Measurements from ENCODE around the gene MED12. TPM values are rescaled to one million over a fixed set of nuclear protein-coding genes. Genes with fewer than 3 reads are reported as not detected.
A peak's percentile ranks its signal among the peaks of the same experiment; 100 is the strongest.
"Not testable (repeated sequence)": the region's sequence is repeated elsewhere in the genome, so short reads cannot be mapped to it uniquely, and the experiment has no call there.

MED12 gene
- total RNA-seq, 1 donor from 2014 or later, result 18.3 TPM

DNA sequence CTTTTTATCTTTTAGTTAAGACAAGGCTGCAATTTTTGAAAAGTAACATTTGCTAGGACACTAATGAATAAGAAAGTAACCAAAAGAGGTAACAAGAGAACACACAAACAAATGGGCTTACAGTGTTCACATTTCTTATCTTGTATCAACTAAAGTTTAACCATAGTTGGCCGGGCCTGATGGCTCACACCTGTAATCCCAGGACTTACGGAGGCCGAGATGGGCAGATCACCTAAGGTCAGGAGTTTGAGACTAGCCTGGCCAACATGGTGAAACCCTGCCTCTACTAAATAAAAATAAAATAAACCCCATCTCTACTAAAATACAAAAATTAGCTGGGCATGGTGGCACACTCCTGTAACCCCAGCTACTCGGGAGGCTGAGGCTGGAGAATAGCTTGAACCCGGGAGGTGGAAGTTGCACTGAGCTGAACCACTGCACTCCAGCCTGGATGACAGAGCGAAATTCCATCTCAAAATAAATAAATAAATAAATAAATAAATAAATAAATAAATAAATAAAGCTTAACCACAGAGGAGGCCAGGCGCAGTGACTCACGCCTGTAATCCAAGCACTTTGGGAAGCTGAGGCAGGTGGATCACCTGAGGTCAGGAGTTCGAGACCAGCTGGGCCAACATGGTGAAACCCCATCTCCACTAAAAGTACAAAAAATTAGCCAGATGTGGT is 62.3 kb downstream of the MED12 start:
- ATAC-seq (ENCODE audit: poor library complexity); intact Hi-C loops (cut with DNase I); DNase-seq: not testable (repeated sequence)

DNA sequence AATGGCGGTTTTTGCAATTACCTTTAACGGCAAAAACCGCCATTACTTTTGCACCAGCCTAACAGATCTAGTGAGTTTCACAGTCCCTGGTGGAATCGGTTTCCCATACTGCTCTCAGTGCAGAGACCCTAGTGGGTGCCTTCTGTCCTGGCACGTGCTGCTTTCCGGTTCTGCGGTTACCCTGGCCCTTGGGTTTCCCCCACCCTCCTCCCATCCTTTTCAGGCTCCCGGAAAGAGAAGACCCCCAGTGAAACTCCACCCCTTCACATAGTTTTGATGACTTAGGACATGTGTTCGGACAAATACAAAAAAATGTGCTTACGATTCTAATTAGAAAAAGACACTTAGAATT is 63.1 kb downstream of the MED12 start:
- ATAC-seq (ENCODE audit: poor library complexity) (peak; percentile 12), DNase-seq (no peak)
- intact Hi-C loops (cut with DNase I), result no loop called here

GRCh38 chrX:71181910-71182799 is 63.8 kb downstream of the MED12 start:
- ATAC-seq (ENCODE audit: poor library complexity), result peak; percentile 94
- intact Hi-C loops (cut with DNase I), result no loop called here

GRCh38 chrX:71182871-71183270 is 64.5 kb downstream of the MED12 start:
- intact Hi-C loops (cut with DNase I), result no loop called here
- no peak for DNase-seq

More at GRCh38 chrX:71181910-71182799, 63.8 kb downstream of the MED12 start:
- DNase-seq, result peak; percentile 86

DNA sequence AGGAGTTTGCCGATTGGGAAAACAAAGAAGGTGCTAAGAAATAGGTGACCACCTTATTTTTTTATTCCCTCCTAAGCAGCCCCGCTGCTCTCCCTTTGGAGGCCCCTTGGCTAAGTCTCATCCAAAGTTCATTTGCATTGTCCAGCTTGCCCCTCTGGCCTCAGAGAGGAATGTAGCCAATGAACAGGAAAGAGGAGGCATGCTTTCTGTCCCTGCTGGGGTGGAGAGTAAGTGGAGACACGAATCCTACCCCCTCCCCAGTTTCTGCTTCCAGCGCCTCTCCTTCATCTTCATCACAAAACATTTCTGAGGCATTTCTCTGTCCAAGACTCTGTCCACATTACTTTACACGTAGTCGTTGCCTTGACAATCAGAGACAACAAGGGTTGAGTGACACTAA is 64.9 kb downstream of the MED12 start:
- ATAC-seq (ENCODE audit: poor library complexity) (no peak), DNase-seq (no peak)
- intact Hi-C loops (cut with DNase I), result no loop called here

More at GRCh38 chrX:71182871-71183270, 64.5 kb downstream of the MED12 start:
- no peak for ATAC-seq (ENCODE audit: poor library complexity)

- ATAC-seq (ENCODE audit: poor library complexity) (no peak), DNase-seq (no peak)
- intact Hi-C loops (cut with DNase I), result no loop called here
Observed at GRCh38 chrX:71184092-71184491, 65.7 kb downstream of the MED12 start.

GRCh38 chrX:71184803-71185495 is 66.6 kb downstream of the MED12 start:
- no peak for DNase-seq
- intact Hi-C loops (cut with DNase I), result no loop called here
- no peak for ATAC-seq (ENCODE audit: poor library complexity)

- no peak for DNase-seq
- intact Hi-C loops (cut with DNase I), result no loop called here
- no peak for ATAC-seq (ENCODE audit: poor library complexity)
Observed at GRCh38 chrX:71191248-71191647, 72.9 kb downstream of the MED12 start.

Other genes starting within 250 kb of the MED12 start
- not detected for gene TEX11, start 209.9 kb upstream of the MED12 start, total RNA-seq
- gene SLC7A3, start 187.5 kb upstream of the MED12 start, total RNA-seq, result not detected
- gene SNX12, start 50.3 kb upstream of the MED12 start, total RNA-seq, result 45.0 TPM
- gene FOXO4, start 22.7 kb upstream of the MED12 start, total RNA-seq, result 55.6 TPM
- not detected for gene CXorf65, start 11.9 kb upstream of the MED12 start, total RNA-seq
- gene IL2RG, start 7.0 kb upstream of the MED12 start, total RNA-seq, result 0.89 TPM
- gene NLGN3, start 26.2 kb downstream of the MED12 start, total RNA-seq, result 0.38 TPM
- gene GJB1, start 104.6 kb downstream of the MED12 start, total RNA-seq, result not detected
- 13.0 TPM for gene ZMYM3, start 135.5 kb downstream of the MED12 start, total RNA-seq
- 89.9 TPM for gene NONO, start 165.0 kb downstream of the MED12 start, total RNA-seq
- gene ITGB1BP2, start 183.2 kb downstream of the MED12 start, total RNA-seq, result 104 TPM
- 13.4 TPM for gene TAF1, start 247.8 kb downstream of the MED12 start, total RNA-seq